K562 (cell line): Measurements from ENCODE around the gene FUZ. TPM values are rescaled to one million over a fixed set of nuclear protein-coding genes. Genes with fewer than 3 reads are reported as not detected.

Source experiments
- BRF2 ChIP-seq: IDR thresholded peaks from 3 replicates; pipeline ENCODE4 v1.6.1; 2011; ENCODE audit warnings: borderline replicate concordance, mild to moderate bottlenecking; ENCODE audit not compliant: insufficient read length, insufficient read depth
- CBFA2T3 ChIP-seq: fragments of 450-650 bp; IDR thresholded peaks from 2 replicates; pipeline ENCODE4 v1.6.1; 2017
- CCNT2 ChIP-seq: IDR thresholded peaks from 2 replicates; pipeline ENCODE4 v1.6.1; 2011; ENCODE audit warnings: borderline replicate concordance, low read depth, mild to moderate bottlenecking, moderate library complexity, mixed read lengths, low read length; ENCODE audit not compliant: insufficient read length; ENCODE audit errors: extremely low read depth
- CXXC5 ChIP-seq: fragments of 250-450 bp; sonication (Bioruptor Pico); IDR thresholded peaks from 2 replicates; pipeline ENCODE4 v1.8.0; 2022; ENCODE audit warnings: inconsistent platforms, mild to moderate bottlenecking, moderate library complexity
- E2F6 ChIP-seq, 2 experiments: IDR thresholded peaks; 2 replicates each; pipeline ENCODE4 v1.6.1; 2011; ENCODE audit warnings: borderline replicate concordance in 1 of 2, control low read depth in 1 of 2, low read depth in 1 of 2, low read length in 1 of 2, mild to moderate bottlenecking in 1 of 2, mixed read lengths in 1 of 2, moderate library complexity in 1 of 2; ENCODE audit not compliant: insufficient read depth in 1 of 2, insufficient read length in 1 of 2, poor library complexity in 1 of 2, severe bottlenecking in 1 of 2; ENCODE audit errors: extremely low read depth in 1 of 2
- IRF9 ChIP-seq: fragments of 450-650 bp; IDR thresholded peaks from 2 replicates; pipeline ENCODE4 v1.6.1; 2016; ENCODE audit warnings: missing biosample characterization, missing genetic modification characterization
- KAT2B ChIP-seq: IDR thresholded peaks from one replicate; pipeline ENCODE4 v1.6.1; 2012; ENCODE audit warnings: low read depth, mild to moderate bottlenecking, control low read depth, inconsistent platforms, low read length, moderate library complexity
- L3MBTL2 ChIP-seq: fragments of 450-650 bp; IDR thresholded peaks from 2 replicates; pipeline ENCODE4 v1.6.1; 2016; ENCODE audit warnings: mild to moderate bottlenecking, moderate library complexity
- MAZ ChIP-seq, 2 experiments: fragments of 450-650 bp in 1 of 2; sonication (generic) in 1 of 2; formaldehyde crosslinking; IDR thresholded peaks in 1 of 2; conservative IDR thresholded peaks in 1 of 2; 2 replicates each; pipeline versions ENCODE4 v1.4.0 to v1.5.0; 2020; ENCODE audit warnings: mild to moderate bottlenecking in 1 of 2, missing genetic modification reagents in 1 of 2
- MEIS2 ChIP-seq: fragments of 450-650 bp; IDR thresholded peaks from 2 replicates; pipeline ENCODE4 v1.6.1; 2014; ENCODE audit warnings: mild to moderate bottlenecking; ENCODE audit not compliant: partially characterized antibody
- MYC ChIP-seq, 2 experiments: fragments of 250-450 bp in 1 of 2; sonication (Bioruptor Pico) in 1 of 2; IDR thresholded peaks; 2 replicates each; pipeline versions ENCODE4 v1.5.1 to v1.6.1; 2012 to 2021; ENCODE audit warnings: low read depth in 2 of 2, borderline replicate concordance in 1 of 2, improper control_type of control experiment in 1 of 2, low read length in 1 of 2, mild to moderate bottlenecking in 1 of 2, moderate library complexity in 1 of 2
- RBFOX2 ChIP-seq: fragments of 200-400 bp; formaldehyde crosslinking; IDR thresholded peaks from 2 replicates; pipeline ENCODE4 v1.6.1; 2017; ENCODE audit warnings: low read depth, mild to moderate bottlenecking, low read length, moderate library complexity
- RCOR1 ChIP-seq, 2 experiments: IDR thresholded peaks; 2 replicates each; pipeline ENCODE4 v1.6.1; 2012; ENCODE audit warnings: low read depth in 2 of 2, low read length in 2 of 2, borderline replicate concordance in 1 of 2, improper control_type of control experiment in 1 of 2
- SIX5 ChIP-seq, 2 experiments: IDR thresholded peaks; 2 replicates each; pipeline ENCODE4 v1.6.1; 2011; ENCODE audit warnings: low read length in 2 of 2, borderline replicate concordance in 1 of 2, low read depth in 1 of 2, mild to moderate bottlenecking in 1 of 2, moderate library complexity in 1 of 2; ENCODE audit not compliant: insufficient read depth in 1 of 2
- SMARCA4 ChIP-seq: fragments of 450-650 bp; IDR thresholded peaks from 2 replicates; pipeline ENCODE4 v1.6.1; 2016
- SMARCC2 ChIP-seq: fragments of 450-650 bp; IDR thresholded peaks from 2 replicates; pipeline ENCODE4 v1.6.1; 2017; ENCODE audit warnings: antibody characterized with exemption, moderate library complexity, mild to moderate bottlenecking, low read depth
- TAL1 ChIP-seq: fragments of 450-650 bp; IDR thresholded peaks from 2 replicates; pipeline ENCODE4 v1.6.1; 2016; ENCODE audit warnings: mild to moderate bottlenecking
- TFAP4 ChIP-seq: sonication (generic); formaldehyde crosslinking; IDR thresholded peaks from 2 replicates; pipeline ENCODE4 v1.8.0; 2022; ENCODE audit warnings: missing genetic modification reagents, mild to moderate bottlenecking, moderate library complexity, borderline replicate concordance
- ZFP36 ChIP-seq: fragments of 150-350 bp; IDR thresholded peaks from 2 replicates; pipeline ENCODE4 v1.6.1; 2018; ENCODE audit warnings: low read length, low read depth; ENCODE audit not compliant: partially characterized antibody
- ZFX ChIP-seq: sonication (generic); formaldehyde crosslinking; IDR thresholded peaks from 2 replicates; pipeline ENCODE4 v1.8.0; 2022; ENCODE audit warnings: mild to moderate bottlenecking, missing genetic modification reagents, moderate library complexity
- ZNF239 ChIP-seq: fragments of 250-450 bp; sonication (Bioruptor Pico); IDR thresholded peaks from 2 replicates; pipeline ENCODE4 v1.4.0; 2020; ENCODE audit warnings: mild to moderate bottlenecking
- ZNF316 ChIP-seq: fragments of 450-650 bp; IDR thresholded peaks from 2 replicates; pipeline ENCODE4 v1.6.1; 2016
- polyA plus RNA-seq, 8 experiments: library from polyadenylated mRNA; depleted of rRNA in 4 of 8; stranded (reverse) in 5 of 8; unstranded in 3 of 8; fragments of >200 nt; fragmentation: Nextera tagmentation in 2 of 8; fragmentation: Illumina TruSeq in 1 of 8; extraction: Ambion mirVana in 2 of 8; extraction: Trizol in 1 of 8; gene quantifications; 2 replicates each; pipeline versions ENCODE4 v1.2.1 to v1.2.3, GENCODE V29; 2011 to 2014; ENCODE audit warnings: inconsistent platforms in 1 of 8, missing spikeins in 1 of 8
- total RNA-seq, 7 experiments: library from RNA; depleted of rRNA in 6 of 7; stranded (reverse); fragments of >200 nt in 6 of 7; fragmentation: Illumina TruSeq in 2 of 7; extraction: Trizol in 2 of 7; gene quantifications; 2 replicates each; pipeline versions ENCODE4 v1.2.1 to v1.2.3, GENCODE V29; 2011 to 2021; ENCODE audit warnings: low replicate concordance in 1 of 7

FUZ gene
- total and polyA plus RNA-seq, 9 of the 15 experiments (the other 6 are each of a cell fraction or from before 2014, with no cell fraction given) = 0.17 to 7.6 (median 3.6) TPM; not detected in 1

GRCh38 chr19:49775742-49776370 is 37.2 kb downstream of the FUZ start (continued):
- TF ChIP-seq KAT2B = no peak
- peak; percentile 26 for TF ChIP-seq MEIS2
- TF ChIP-seq ZNF316 = peak; percentile 37; the same call in 1 of the 2 replicates
- no peak for TF ChIP-seq SIX5 (IDR thresholded peaks at IDR 0.05; ENCODE audit: borderline replicate concordance in 1 of 2, insufficient read depth in 1 of 2, low read depth in 1 of 2, low read length in 2 of 2)
- TF ChIP-seq RCOR1 (IDR thresholded peaks at IDR 0.05; ENCODE audit: borderline replicate concordance in 1 of 2, low read depth in 2 of 2, low read length in 2 of 2) = peak in 1 of 2 experiments; percentile 54; a peak in 2 of 4 replicates
- peak; percentile 93 for TF ChIP-seq CBFA2T3
- TF ChIP-seq SMARCC2 = no peak; the same call in 1 of the 2 replicates
- no peak for TF ChIP-seq BRF2
- TF ChIP-seq L3MBTL2 = peak; percentile 83
- TF ChIP-seq MYC (IDR thresholded peaks at IDR 0.05; ENCODE audit: low read depth, low read length) = peak; percentile 16; the same call in 1 of the 2 replicates
- TF ChIP-seq MYC (CRISPR knock-in tag; IDR thresholded peaks at IDR 0.05; ENCODE audit: borderline replicate concordance, low read depth) = no peak
- peak; percentile 55 to 57 for TF ChIP-seq E2F6 (IDR thresholded peaks at IDR 0.05; ENCODE audit: borderline replicate concordance in 1 of 2, extremely low read depth in 1 of 2, insufficient read depth in 1 of 2, insufficient read length in 1 of 2, low read depth in 1 of 2, low read length in 1 of 2, poor library complexity in 1 of 2, severe bottlenecking in 1 of 2)
- TF ChIP-seq IRF9 = no peak; the same call in 1 of the 2 replicates
- peak; percentile 32; the same call in 1 of the 2 replicates for TF ChIP-seq TFAP4
- peak; percentile 40; the same call in 1 of the 2 replicates for TF ChIP-seq ZFX (CRISPR knock-in tag)
- TF ChIP-seq ZFP36 = peak; percentile 13
- no peak for TF ChIP-seq ZNF239
- TF ChIP-seq RBFOX2 = peak; percentile 60
- TF ChIP-seq CCNT2 = peak; percentile 18
- TF ChIP-seq TAL1 = peak; percentile 90
- peak in 1 of 2 experiments; percentile 53; a peak in 1 of 4 replicates for TF ChIP-seq MAZ (CRISPR knock-in tag; conservative IDR thresholded peaks at IDR 0.05 in 1 of 2, IDR thresholded peaks at IDR 0.05 in 1 of 2)
- TF ChIP-seq CXXC5 (CRISPR knock-in tag) = peak; percentile 63
- TF ChIP-seq SMARCA4 = peak; percentile 80
